CD4-positive, alpha-beta T cell treated with Interleukin-1 beta for 1 hour (primary cell): ENCODE measurements around the gene PRKG2.

Source experiments
- DNase-seq, 2 donors: peaks; one replicate each; pipeline ENCODE4 v3.0.0-alpha.2; 2020 to 2022

The PRKG2 gene

DNA sequence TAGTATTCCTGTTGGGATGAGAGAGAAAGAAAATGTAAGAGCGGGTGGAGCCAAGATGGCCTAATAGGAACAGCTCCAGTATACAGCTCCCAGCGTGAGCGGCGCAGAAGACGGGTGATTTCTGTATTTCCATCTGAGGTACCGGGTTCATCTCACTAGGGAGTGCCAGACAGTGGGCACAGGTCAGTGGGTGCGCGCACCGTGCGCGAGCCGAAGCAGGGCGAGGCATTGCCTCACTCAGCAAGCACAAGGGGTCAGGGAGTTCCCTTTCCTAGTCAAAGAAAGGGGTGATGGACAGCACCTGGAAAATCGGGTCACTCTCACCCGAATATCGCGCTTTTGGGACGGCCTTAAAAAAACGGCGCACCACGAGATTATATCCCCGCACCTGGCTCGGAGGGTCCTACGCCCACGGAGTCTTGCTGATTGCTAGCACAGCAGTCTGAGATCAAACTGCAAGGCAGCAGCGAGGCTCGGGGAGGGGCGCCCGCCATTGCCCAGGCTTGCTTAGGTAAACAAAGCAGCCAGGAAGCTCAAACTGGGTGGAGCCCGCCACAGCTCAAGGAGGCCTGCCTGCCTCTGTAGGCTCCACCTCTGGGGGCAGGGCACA, 61.2 kb downstream of the PRKG2 start:
- DNase-seq = peak; percentile 22 to 23

DNA sequence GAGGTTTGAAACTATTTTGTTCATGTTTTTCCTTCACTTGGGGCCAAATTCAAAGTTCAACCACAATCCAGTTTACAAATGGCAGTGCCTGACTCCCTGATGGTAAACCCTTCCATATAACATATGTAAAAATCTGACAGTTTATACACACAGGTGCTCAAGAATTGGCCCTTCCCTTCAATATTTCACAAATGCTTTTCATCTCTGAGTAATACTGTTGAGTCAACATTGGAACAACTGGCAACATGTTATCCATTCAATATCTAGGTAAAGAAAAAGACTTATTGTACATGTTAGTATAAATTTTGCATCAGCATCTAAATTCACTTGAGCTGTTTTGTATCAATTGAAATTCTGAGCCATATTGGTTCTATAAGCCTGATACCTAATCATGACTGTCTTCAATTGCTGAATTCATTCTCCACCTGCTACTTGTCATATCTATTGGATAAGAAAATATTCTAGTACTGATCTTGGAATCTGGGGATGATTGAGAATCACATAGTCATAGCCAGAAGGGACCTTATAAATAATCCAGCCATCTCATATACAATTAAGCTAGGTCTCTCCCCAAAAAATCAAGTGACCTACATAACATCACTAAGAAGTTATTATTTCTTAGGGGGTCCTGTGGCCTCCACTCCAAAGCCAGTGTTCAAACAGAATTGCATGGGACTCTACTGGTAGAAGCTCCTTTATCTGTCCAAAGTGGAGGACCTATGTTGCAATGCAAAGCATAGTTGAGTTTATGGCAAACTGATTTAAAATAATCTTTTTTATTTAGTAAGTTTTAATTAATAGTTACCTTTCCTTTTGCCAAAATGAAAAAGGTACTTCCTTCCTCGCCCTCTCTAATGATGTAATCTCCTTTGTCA, 61.9 kb downstream of the PRKG2 start:
- no peak for DNase-seq

DNA sequence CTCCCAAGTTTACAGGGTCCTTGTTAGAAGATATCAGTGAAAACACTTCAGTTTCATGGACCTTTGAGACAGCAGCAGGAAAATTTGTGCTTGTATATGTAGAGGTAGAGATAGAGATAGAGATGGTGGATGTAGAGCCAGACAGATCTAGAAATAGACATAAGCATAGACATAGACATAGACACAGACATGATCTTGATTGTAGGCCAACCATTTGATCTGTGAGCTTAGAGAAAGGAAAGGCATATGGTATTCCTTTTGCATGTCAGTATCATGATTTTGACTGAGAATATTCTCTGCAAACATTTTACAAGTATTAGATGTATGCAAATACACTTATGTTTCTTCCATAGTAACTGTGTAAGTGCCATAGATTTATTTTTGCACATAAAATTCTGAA, 65.0 kb downstream of the PRKG2 start:
- DNase-seq = no peak

DNA sequence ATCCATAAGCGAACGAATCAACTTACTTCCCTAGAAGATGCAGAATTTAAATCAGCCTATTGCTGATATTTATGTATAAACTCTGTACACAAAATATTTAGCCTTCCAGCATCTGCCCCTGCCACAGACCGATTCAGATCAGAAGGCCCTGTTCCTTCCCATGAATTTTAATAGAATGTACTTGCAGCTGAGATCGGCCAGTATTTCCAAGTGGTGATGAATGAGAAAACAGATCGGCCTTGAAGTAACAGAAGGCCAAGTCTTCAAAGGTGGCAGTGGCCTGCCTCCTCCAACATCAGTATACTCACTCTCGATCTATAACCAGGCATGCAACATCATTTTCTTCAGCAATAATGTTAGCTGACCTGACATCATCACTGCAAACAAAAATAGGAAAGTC, 66.4 kb downstream of the PRKG2 start:
- no peak for DNase-seq

DNA sequence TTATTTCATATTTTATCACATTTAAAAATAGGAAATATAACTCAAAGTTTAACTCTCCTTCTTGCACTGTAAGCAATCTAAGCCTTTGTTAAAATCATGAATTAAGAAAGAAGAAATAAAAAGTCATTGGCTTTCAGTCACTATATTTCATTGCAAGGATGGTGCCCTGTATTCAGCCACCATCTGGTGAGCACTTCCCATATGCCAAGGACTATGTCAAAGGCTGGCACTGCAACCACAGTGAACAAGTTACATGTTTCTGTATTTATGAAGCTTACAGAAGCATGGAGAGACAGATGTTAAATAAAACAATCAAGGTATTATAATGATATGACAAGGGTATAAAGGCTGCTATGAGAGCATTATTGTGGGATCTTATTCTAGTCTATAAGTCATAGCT, 68.6 kb downstream of the PRKG2 start:
- no peak for DNase-seq

DNA sequence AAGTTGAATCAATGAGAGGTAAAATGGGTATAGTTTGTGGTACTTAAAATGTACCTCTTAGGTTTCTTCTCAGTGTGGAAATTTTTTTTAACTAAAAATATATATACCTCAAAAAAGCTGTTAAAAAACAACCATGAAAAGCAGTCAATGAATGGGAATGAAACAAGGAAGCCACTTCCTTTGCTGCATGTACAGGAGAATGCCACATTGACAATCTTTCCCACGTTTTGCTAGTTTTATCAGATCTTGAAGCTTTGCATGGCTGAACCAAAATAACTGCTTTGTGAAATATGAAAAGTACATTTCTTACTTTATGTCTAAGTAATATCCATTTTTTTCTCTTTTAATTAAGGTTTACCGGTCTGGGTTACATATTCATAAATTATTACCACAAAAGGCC, 71.8 kb downstream of the PRKG2 start:
- no peak for DNase-seq

DNA sequence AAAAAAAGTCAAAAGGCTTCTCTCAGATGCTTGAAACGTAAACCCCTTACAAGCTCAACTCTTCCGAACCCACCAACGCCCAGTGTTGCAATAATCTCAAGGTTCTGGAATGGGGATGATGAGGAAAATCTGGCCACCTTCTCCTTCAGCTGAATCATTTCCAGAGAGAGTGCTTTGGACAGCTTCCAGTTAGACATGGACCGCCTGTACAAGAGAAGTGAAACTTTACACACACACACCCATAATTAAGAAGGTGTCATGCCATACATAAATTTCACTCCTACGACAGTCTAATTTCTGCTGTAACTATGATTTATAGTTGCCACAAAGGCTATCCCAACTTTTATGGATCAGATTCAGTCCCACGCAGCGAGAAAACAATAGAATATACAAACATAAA, 72.3 kb downstream of the PRKG2 start:
- no peak for DNase-seq

DNA sequence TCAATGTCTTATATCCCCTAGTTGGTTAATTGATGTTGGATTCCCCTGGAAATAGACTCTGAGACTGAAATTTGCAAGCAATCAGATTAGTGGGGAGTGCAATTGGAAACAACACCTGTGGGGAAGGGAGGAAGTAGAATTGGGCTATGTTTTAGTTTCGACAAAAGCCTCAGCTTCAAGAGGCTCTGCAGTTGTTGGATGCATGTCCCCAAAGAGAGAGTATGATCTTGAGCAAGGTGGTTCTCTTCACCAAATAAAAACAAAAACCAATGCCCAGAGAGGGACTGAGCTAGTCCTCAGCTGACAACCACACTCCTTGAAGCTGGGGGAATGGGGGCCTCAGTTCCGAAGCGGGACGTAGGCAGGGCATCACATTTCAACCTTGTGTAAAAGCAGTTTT, 77.1 kb downstream of the PRKG2 start:
- DNase-seq = no peak

DNA sequence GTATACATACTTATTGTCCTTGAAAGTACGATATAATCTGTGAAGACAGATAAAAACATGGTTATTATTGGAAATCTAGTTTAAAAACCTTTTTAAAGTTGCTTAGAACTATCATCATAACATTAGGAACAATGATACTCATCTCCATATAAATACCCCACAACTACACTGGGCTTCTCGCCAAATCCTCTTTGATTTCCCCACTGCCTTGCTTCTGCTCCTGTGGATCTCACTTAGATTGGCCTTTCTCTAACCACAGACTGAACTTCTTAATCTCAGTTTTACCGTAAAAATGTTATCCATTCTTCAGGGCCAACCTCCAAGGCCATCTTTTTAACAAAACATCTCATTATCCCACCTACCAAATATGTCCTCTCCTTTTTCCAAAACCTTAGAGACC, 77.6 kb downstream of the PRKG2 start:
- no peak for DNase-seq

DNA sequence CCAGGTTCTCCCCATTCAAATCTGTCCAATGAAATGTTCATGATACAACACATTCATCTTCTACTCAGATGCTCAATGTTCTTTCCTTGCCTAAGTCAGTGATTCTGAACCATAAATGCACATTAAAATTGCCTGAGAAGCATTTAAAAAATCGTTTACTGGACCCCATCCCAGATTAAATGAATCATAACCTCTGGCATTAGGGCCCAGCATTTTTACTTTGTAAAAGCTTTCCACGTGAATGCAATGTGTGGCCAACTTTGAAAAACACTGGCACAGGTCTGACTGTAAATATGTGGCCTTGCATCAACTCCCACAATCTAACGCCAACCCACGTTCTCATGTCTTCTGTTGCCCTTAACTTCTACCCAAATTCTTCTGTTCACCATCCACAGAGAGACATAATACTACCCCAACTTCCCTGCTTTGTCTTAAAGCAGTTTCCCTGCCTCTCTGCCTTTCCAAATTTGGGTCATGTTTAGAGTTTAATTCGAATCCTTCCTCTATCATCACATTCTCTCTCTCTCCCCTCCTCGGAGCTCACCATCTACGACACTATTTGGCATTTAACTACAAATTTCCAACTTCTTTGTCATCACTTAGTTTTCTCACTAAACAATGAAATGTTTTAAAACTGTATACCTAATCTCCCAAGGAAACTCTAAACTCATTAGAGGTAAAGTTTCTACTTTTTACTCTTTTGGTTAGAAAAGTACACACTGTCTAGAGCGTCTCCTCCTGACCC, 78.7 kb downstream of the PRKG2 start:
- DNase-seq = no peak

DNA sequence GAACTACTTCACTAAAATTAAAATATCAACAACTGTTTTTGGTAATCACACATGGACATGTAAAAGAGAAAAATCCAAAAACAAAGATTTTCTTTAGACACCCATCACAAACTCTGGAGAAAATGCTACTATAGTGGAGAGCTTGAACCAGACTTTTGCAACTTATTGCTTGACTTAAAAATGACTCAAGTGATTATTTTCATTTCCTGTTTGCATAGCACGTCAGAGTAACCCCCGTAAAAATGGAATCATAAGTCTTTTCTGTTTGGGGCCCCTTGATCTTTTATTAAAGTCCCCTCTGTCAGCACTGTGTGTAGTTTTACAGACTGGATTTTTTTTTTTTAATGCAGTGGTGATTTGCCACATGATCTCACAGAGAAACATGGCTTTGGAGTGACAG, 79.5 kb downstream of the PRKG2 start:
- no peak for DNase-seq

DNA sequence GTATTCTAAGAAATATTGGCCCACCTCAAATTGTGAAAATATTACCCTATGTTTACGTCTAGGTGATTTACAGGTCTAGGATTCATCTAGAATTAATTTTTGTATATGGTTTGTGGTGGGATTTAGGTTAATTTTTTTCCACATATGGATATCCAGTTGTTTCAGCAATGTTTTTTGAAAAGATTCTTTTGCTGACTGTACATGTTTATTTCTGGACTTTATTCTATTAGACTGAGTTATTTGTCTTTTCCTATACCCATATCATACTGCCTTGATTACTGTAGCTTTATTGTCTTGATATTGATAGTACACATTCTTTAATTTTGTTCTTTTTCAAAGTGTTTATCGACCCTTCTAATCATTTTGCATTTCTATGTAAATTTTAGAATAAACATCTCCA, 83.5 kb downstream of the PRKG2 start:
- DNase-seq = no peak

DNA sequence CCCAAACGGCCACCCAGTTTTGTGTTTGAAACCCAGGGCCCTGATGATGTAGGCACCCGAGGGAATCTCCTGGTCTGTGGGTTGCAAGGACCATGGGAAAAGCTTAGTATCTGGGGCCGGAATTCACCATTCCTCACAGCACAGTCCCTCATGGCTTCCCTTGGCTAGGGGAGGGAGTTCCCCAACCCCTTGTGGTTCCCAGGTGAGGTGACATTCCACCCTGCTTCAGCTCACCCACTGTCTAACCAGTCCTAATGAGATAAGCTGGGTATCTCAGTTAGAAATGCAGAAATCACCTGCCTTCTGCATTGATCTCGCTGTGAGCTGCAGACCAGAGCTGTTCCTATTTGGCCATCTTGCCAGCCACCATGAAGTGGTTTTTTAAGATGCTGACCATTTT, 84.0 kb downstream of the PRKG2 start:
- no peak for DNase-seq

DNA sequence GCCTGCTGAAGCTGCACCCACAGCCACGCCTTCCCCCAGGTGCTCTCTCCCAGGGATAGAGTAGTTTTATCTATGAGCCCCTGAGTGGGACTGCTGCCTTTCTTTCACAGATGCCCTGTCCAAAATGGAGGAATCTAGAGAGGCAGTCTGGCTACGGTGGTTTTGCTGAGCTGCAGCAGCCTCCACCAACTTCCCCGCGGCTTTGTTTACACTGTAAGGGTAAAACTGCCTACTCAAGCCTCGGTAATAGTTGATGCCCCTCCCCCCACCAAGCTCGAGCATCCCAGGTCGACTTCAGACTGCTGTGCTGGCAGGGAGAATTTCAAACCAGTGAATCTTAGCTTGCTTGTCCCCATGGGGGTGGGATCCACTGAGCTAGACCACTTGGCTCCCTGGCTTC, 84.5 kb downstream of the PRKG2 start:
- no peak for DNase-seq

DNA sequence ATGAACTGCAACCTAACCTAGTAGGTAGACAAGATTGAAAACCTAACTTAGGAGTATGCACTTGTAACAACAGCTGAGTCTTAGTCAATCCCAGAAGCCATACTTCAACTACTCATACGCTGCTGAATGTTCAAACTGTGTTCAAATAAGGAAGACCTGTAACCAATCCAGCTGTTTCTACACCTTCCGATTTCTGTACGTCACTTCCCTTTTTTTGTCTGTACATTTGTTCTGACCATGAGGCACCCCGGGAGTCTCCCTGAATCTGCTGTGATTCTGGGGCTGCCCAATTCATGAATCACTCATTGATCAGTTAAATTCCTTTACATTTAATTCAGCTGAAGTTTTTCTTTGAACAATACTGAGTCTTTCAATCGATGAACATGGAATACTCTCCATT, 95.0 kb downstream of the PRKG2 start:
- no peak for DNase-seq

DNA sequence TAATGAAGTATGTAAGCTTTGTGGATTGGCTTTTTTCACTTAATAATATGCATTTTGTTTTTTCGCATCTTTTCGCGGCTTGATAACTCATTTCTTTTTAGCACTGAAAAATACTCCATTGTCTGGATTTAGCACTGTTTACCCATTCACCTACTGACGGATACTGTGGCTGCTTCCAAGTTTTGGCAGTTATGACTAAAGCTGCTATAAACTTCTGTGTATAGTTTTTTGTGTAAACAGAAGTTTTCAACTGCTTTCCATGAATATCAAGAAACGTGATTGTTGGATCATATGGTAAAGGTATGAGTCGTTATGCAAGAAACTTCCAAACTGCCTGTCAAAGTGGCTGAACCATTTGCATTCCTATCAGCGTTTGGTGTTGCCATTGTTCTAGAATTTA, 96.9 kb downstream of the PRKG2 start:
- no peak for DNase-seq

DNA sequence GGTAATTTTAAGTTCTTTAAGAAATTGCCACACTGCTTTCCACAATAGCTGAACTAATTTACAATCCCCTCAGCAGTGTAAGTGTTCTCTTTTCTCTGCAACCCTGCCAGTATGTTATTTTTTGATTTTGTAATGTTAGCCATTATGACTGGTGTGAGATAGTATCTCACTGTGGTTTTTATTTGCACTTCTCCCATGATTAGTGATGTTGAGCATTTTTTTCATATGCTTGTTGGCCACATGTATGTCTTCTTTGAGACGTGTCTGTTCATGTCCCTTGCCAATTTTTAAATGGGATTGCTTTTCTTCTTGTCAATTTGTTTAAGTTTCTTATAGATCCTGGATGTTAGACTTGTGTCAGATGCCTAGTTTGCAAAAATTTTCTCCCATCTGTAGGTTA, 98.5 kb downstream of the PRKG2 start:
- no peak for DNase-seq

DNA sequence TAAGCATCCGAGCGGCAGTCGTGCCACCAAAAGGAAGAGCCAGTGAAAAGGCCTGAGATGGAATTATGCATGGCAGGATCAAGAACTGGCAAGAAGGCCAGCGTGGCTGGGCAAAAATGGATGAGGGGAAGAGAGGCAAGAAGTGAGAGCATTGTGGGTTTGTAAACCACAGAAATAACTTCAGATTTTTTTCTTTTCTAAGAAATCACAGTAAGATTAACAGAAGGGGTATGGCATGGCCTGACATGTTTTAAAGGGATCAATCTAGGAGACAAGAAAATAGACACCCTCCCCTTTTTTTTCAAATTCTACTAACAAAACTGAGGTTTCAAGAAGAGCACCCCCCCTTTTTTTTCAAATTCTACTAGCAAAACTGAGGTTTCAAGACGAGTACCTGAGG, 102.0 kb downstream of the PRKG2 start:
- no peak for DNase-seq

DNA sequence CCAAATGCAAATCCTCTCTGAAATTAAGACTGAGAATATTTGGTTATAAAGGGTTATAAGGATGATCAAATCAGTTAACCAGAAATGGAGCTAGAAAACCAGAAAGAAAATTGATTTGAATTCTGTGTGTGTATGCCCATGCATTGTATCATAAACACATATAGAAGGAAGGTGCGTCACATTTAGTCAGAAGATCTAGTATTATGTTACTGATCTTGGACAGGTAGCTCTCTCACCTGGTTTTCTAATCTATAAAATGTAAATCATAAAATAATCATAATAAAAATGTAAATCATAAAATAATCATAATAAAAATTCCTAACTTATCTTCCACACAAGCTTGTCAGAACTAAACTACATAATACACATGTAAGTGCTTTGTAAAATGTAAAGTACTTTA, 105.7 kb downstream of the PRKG2 start:
- no peak for DNase-seq

DNA sequence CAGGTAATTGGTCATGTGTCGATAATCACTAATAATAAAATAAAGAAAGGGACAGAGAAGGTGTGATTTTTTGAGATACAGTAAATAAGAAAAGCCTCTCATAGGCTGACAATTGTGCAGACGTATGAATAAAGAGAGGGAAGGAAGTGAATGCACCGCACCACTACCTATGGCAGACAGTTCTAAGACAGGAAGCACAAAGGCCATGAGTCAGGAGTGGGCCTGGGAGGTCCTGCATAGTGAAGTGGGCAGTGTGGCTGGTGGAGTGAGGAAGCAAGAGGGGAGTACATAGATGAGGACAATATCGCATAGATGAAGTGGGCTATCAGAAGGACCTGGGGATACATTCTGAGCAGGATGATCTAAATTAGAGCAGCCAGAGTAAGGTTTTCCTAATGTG, 108.9 kb downstream of the PRKG2 start:
- DNase-seq = no peak

DNA sequence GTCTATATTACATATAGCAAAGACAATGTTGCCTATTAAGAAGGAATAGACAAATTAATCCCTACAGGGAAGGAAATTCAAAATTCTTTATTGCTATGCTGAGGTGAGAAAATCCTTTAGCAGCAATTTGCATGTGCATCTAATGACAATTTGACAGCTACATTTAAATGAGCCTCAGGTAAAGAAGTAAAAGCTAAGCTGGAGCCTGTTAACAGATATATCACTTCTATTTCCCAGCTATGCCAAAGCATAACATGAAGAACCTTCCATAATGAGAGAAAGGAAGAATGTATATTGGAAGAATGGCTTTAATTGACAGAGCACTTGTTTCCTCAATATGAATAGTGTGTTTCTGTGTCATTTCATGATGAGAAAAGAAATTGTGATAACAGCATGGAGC, 112.9 kb downstream of the PRKG2 start:
- no peak for DNase-seq

DNA sequence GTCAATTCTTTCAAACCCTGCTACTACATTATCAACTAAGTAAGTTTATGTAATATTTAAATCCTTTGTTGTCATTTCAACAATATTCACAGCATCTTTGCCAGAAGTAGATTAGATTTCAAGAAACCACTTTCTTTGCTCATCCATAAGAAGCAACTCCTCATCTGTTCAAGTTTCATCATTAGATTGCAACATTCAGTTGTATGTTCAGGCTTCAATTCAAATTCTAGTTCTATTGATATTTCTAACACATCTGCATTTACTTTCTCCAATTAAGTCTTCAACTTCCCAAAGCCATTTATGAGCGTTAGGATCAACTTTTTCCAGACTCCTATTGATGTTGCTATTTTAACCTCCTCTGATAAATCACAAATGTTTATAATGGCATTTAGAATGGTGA, 118.5 kb downstream of the PRKG2 start:
- DNase-seq = no peak

DNA sequence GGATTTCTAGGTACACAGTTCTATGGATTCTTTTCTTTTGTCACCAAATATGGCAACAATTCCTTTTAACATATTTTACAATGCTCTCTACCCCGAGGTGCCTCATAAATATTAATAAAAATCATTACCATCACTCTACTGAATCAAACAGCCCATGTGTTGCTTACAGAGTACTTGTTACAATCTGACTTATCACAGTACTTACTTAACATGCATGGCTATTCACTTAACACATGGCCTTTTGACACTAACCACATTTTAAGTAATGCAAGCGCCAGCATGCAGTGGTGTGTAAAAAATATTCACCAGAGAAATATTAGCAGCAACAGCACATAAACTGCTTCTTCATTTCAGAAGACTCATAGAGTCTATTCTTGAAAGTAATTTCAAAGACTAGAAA, 119.6 kb downstream of the PRKG2 start:
- no peak for DNase-seq

DNA sequence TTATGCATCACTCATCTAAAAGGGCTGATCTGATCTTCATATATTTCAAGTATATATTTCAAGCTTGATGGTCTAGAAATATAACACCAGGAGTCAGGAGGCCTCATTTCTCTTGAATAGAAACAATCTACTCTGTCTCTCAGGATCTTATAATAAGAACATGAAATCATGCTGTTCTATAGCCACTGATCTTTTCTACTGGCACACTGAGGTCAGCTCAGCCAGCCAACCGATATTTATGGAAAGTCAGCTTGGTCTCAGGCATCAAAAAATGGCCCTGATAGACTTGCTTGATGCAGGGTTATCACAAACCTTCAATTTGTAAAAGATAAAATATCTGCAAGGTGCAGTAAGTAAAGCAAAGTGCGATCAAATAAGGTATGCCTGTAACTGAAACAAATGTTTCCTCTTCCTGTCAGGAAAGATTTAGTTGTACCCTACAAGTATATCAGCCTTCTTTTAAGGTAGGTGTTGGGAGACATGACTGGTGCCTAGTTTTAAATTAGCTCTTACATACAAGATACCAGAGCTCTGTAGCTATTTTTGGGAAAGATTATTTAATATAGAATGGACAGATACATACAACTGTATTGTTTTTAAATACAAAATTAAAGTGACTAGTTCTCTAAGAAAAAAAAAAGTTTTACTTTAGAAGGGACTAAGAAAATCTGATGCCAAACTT, 121.2 kb downstream of the PRKG2 start:
- DNase-seq = no peak
